Measurements from ENCODE around the gene FNBP1L.

DNA sequence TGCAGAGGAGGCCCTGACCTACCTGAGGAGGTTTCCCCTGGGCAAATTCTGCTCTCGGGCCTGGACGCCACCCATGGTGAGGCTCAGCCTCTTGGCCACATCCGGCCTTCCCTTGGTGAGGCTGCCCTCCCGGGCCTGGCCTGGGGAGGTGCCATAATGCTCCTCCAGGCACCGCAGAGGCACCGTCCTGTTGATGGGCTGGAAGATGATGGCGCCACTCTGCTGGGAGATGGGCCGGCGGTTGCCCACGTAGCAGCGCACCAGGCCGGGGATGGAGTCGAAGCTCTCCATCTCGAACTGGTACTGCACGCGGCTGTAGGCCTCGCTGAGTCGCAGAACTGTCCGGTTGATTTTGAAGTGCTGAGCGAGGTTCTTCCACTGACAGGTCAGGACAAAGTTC lies 141.0 kb downstream of the FNBP1L start:
- TF ChIP-seq RAD21 (IDR thresholded peaks at IDR 0.05; ENCODE audit: insufficient read depth, low read depth, low read length): no peak
- TF ChIP-seq JUND (IDR thresholded peaks at IDR 0.05; ENCODE audit: low read depth, low read length): no peak
- no peak for TF ChIP-seq POLR2A (IDR thresholded peaks at IDR 0.05; ENCODE audit: low read depth, low read length)
- TF ChIP-seq, protein P1, sequence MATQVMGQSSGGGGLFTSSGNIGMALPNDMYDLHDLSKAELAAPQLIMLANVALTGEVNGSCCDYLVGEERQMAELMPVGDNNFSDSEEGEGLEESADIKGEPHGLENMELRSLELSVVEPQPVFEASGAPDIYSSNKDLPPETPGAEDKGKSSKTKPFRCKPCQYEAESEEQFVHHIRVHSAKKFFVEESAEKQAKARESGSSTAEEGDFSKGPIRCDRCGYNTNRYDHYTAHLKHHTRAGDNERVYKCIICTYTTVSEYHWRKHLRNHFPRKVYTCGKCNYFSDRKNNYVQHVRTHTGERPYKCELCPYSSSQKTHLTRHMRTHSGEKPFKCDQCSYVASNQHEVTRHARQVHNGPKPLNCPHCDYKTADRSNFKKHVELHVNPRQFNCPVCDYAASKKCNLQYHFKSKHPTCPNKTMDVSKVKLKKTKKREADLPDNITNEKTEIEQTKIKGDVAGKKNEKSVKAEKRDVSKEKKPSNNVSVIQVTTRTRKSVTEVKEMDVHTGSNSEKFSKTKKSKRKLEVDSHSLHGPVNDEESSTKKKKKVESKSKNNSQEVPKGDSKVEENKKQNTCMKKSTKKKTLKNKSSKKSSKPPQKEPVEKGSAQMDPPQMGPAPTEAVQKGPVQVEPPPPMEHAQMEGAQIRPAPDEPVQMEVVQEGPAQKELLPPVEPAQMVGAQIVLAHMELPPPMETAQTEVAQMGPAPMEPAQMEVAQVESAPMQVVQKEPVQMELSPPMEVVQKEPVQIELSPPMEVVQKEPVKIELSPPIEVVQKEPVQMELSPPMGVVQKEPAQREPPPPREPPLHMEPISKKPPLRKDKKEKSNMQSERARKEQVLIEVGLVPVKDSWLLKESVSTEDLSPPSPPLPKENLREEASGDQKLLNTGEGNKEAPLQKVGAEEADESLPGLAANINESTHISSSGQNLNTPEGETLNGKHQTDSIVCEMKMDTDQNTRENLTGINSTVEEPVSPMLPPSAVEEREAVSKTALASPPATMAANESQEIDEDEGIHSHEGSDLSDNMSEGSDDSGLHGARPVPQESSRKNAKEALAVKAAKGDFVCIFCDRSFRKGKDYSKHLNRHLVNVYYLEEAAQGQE (IDR thresholded peaks at IDR 0.05; ENCODE audit: low read depth, low read length): no peak
- TF ChIP-seq, protein P2, sequence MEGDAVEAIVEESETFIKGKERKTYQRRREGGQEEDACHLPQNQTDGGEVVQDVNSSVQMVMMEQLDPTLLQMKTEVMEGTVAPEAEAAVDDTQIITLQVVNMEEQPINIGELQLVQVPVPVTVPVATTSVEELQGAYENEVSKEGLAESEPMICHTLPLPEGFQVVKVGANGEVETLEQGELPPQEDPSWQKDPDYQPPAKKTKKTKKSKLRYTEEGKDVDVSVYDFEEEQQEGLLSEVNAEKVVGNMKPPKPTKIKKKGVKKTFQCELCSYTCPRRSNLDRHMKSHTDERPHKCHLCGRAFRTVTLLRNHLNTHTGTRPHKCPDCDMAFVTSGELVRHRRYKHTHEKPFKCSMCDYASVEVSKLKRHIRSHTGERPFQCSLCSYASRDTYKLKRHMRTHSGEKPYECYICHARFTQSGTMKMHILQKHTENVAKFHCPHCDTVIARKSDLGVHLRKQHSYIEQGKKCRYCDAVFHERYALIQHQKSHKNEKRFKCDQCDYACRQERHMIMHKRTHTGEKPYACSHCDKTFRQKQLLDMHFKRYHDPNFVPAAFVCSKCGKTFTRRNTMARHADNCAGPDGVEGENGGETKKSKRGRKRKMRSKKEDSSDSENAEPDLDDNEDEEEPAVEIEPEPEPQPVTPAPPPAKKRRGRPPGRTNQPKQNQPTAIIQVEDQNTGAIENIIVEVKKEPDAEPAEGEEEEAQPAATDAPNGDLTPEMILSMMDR (IDR thresholded peaks at IDR 0.05 in 2 of 3, conservative IDR thresholded peaks at IDR 0.05 in 1 of 3; ENCODE audit: control insufficient read depth in 2 of 3, extremely low read depth in 1 of 3, insufficient read depth in 1 of 3, low read depth in 3 of 3, low read length in 3 of 3): no peak
- TF ChIP-seq EZH2 (IDR thresholded peaks at IDR 0.05; ENCODE audit: borderline replicate concordance, control insufficient read depth, low read depth, low read length): no peak
- TF ChIP-seq, protein P3, sequence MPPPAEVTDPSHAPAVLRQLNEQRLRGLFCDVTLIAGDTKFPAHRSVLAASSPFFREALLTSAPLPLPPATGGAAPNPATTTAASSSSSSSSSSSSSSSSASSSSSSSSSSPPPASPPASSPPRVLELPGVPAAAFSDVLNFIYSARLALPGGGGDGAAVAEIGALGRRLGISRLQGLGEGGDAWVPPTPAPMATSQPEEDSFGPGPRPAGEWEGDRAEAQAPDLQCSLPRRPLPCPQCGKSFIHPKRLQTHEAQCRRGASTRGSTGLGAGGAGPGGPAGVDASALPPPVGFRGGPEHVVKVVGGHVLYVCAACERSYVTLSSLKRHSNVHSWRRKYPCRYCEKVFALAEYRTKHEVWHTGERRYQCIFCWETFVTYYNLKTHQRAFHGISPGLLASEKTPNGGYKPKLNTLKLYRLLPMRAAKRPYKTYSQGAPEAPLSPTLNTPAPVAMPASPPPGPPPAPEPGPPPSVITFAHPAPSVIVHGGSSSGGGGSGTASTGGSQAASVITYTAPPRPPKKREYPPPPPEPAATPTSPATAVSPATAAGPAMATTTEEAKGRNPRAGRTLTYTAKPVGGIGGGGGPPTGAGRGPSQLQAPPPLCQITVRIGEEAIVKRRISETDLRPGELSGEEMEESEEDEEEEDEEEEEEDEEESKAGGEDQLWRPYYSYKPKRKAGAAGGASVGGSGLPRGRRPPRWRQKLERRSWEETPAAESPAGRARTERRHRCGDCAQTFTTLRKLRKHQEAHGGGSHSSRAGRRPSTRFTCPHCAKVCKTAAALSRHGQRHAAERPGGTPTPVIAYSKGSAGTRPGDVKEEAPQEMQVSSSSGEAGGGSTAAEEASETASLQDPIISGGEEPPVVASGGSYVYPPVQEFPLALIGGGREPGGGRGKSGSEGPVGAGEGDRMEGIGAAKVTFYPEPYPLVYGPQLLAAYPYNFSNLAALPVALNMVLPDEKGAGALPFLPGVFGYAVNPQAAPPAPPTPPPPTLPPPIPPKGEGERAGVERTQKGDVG (CRISPR knock-in tag; IDR thresholded peaks at IDR 0.05): no peak
- TF ChIP-seq EP300 (IDR thresholded peaks at IDR 0.05; ENCODE audit: borderline replicate concordance in 1 of 2, control insufficient read depth in 1 of 2, low read depth in 2 of 2, low read length in 2 of 2): no peak
- TF ChIP-seq NFYB (IDR thresholded peaks at IDR 0.05; ENCODE audit: insufficient read depth, low read depth, low read length): no peak
- no peak for TF ChIP-seq GABPA (IDR thresholded peaks at IDR 0.05; ENCODE audit: low read depth)
- no peak for TF ChIP-seq RBBP5 (conservative IDR thresholded peaks at IDR 0.05)
- TF ChIP-seq FOXK2 (IDR thresholded peaks at IDR 0.05): no peak
- no peak for TF ChIP-seq E2F4 (IDR thresholded peaks at IDR 0.05; ENCODE audit: low read depth, low read length)

Data from GM12878 (cell line).